Left lobe of liver (tissue), 2 donors: ENCODE measurements around the gene CRMP1. TPM values are rescaled to one million over a fixed set of nuclear protein-coding genes. Genes with fewer than 3 reads are reported as not detected.
A peak's percentile ranks its signal among the peaks of the same experiment; 100 is the strongest.

Source experiments
- ATAC-seq: fragments of 200-7000 bp; cut with Tn5 transposase; one replicate; pipeline ENCODE4 v1.9.1; 2020; ENCODE audit warnings: mild to moderate bottlenecking, moderate library complexity
- DNase-seq: peaks from one replicate; pipeline ENCODE4 v3.0.0-alpha.2; 2020; ENCODE audit warnings: low spot score
- total RNA-seq: library from RNA; stranded (reverse); gene quantifications from one replicate; pipeline ENCODE4 v1.2.1, GENCODE V29; 2021
- donor health status: DM: no; HTN: no; CAD: no; lungs with moderate emphysema.
- donor health status: DM: no; HTN: yes; CAD: no.

Gene CRMP1
- total RNA-seq, 1 donor from 2014 or later, result 0.13 TPM

DNA sequence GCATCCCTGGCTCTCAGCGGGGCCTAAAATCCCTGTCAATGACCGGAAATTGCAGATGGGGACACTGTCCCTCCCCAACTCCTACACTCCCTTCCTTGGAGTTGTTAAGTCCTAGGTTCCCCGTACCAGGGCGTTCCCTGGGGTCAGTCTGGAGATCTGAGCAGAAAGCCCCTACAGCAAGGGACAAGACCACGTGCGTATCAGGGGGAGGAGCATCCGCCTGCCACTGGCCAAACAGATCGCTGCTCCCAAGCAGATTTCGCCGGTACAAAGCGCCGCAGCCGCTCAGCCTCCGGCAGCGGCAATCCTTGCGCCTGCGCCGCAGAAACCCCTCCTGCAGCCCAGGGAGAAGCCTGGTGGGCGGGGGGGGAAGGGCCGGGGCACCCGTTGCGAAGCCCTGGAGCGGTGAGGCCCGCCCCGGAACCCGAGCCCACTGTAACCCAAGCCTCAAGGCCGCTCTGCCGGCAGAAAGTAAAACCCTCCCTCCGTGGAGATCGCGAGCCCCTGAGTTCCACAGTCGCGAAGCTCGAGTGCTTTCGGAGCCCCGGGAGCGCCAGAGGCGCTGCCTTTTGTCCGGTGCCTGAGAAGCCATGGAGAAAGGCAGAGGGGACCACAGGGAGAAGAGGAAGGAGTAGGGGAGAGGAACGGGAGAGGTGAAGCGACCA lies 2.7 kb downstream of the CRMP1 start:
- ATAC-seq (no peak), DNase-seq (no peak)

DNA sequence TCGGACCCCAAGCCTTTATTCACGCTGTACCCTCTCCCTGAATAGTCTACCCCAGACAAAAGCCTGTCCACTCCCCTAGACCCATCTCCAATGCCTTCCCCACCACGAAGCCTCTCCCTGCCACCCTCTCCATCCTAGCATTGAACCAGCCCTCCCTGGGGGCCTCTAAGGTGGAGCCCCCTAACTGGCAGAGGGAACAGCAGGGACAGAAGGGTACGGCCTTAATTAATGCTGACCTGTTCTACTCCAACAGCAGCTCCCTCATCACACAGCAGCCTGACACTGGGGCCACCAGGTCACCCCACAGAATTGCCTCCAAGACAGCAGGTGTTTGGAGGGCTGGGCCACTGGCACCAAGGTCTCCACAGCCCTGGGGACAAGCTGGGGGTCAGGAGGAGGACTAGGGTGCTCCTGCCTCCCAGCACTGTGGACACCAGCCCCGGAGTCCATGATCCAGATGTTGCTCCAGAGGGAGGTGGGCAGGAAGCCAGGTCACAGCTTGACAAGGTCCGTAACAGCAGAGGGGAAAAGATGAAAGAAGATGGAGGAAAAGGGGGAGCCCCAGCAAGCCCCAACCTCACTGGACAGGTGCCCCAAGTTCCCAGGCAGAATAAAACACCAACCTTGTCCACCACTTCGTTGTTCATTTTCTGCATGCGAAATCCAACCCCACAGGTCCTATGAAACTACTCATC lies 3.7 kb downstream of the CRMP1 start:
- no peak for ATAC-seq
- no peak for DNase-seq

DNA sequence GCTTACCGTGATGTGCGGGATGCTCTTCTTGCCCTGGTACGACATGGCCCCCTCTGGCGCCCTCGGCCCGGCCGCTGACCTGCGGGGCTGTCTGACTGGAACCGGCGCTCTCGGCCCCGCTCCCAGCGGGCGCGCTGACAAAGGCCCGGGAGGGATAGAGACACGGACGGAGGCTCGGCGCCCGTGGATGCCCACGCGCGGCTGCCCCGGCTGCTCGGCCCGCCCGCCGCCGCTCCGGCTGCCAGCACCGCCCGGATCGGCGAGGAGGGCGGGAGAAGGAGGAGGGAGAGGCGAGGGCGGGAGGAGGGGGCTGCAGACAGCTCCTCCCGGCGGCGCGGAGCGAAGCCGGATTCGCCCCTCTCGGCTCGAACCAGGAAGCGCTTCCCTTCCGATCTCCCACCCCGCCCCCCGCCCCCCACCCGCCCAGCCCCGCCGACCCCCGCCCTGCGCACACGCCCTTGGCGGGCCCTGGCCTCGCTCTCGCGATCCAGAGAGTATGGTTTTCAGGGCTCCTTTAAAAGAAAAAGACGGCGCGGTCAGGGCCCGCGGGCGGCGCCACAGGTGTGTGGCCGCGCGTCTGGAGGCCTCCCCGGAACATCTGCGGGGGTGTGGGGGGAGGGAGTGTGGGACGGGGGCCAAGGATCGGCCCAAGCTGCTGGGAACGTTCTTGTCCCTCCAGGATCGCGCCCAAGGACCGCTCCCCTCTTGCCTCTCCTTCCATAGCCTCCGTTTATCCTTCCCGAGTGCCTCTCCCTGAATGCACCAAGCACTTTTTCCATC lies 4.5 kb downstream of the CRMP1 start:
- DNase-seq (no peak), ATAC-seq (no peak)

DNA sequence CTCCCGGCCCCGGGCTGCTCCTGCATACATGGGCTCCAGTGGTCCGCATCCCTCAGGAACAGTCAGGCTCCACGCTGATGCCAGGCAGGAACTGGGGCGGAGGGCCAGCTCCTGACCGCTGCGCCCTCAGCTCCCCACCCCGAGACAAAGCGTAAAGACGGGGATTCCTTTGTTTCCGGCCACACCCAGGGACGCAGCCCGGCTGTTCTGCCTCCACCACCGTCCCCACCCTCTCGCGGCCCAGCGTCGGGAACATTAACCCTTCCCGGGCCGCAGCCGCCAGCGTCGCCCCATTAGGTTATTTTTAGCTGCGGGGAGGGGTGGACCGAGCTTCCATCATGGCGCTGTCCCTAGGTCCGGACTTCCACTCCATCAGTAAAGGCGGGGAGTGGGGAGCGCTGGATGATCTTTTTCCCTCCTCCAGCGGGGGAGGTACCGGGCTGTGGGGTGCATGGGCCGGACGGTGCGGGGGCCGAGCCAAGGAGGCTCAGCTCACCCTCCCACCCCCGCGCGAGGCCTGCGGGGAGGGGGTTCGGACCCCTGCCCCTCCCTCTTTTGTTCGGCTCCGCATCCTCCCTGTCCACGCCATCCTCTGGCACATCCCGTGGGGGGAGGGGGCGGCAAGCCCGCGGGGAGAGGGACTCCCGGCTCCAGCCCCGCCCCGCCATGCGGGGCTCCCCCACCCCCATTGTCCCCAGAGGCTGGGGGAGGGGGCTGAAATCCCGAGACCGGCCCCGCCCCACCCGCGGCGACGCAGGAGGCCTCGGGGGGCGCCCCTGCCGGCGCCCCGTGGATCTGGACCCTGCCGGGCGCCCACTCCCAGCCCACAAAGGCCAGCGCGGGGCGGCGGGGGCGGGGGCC lies 5.3 kb downstream of the CRMP1 start:
- no peak for ATAC-seq
- no peak for DNase-seq

DNA sequence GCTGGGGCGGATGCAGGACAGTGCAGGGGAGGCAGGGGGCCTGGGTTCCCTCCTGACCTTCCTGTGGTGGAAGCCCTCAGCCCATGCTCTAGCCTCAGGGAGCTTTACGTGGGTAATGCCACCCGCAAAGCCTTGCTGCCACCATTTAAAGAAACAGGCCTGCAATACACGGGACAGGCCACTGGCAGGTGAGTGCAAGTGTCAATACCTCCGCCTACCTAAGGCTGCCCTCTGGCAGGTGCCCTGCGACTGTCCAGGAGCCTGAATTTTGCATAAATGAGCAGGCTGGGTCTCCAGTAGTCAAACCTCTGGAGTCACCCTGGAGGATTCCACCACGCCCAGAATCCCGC lies 5.9 kb downstream of the CRMP1 start:
- ATAC-seq, result peak; percentile 25
- DNase-seq, result no peak

DNA sequence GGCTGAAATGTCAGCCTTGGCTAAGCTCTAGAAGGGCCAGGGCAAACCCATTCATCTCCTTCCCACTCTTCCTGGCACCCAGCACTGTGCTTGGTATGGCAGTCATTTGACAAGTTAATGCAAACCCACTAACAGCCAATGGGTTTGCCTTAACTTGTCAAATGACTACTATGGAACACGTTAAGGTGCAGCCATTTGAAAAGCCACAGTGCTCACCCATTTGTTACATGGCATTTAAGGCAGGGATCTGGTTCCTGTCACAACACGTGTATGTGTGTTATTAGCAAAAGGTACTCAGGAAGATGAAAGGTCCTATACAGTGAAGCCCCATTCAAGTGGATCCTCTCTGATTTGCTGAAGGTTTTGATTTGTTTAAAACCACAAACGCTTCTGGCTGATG lies 7.2 kb downstream of the CRMP1 start:
- no peak for ATAC-seq
- DNase-seq, result no peak

DNA sequence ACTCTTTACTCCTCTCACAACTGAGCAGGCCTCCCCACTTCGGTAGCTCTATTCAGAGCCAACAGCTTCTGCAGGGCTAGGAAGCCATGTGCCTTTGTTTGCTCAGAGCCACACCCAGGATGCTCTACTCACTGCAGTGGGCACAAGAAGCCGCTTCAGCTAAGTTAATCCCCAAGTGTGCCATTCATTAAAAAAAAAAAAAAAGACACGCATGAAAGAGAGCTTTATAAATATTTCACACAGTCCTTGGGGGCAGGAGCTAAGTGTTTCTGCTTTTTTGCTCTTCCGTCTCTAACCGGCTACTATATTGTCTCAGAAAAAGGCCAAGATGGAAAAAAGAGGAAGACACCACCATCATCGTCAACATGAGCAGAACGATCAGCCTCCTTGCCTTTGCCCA lies 8.1 kb downstream of the CRMP1 start:
- no peak for DNase-seq

DNA sequence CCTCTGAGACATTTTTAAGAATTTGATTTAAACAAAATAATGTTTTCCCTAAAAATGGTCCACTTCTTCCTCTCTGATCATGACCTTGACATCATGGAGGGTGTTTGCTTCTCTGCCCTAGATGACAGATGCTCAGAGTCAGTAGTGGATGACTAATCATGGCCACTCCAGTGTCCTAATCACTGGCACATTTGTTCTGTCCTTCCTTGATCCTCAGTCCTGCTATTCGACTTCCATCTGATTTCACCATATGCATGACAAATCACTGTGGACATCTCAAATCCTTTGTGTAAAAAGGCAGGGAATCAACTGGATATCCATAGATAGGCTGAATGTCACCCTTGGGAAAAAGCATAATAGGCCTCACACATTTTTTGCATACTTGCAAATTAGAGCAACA lies 9.0 kb downstream of the CRMP1 start:
- ATAC-seq, result no peak
- DNase-seq, result no peak

More for the DNA sequence above, 8.1 kb downstream of the CRMP1 start:
- ATAC-seq, result no peak

DNA sequence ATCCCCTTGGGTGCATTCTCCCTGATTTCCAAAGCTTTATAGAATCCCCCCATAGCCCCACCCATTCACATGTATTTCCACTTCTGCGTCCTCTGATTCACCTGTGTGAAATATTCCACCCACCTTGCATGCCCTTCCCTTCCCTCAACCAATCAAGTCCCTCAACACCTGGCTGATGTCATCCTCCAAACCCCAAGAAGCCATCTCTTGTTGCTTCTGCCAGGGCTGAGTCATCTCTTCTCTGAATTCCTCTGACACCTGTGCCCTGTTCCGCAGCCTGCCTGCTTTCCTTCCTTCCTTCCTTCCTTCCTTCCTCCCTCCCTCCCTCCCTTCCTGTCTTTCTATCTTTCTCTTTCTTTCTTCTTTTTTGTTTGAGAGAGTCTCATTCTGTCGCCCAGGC lies 9.9 kb downstream of the CRMP1 start:
- no peak for ATAC-seq
- no peak for DNase-seq

DNA sequence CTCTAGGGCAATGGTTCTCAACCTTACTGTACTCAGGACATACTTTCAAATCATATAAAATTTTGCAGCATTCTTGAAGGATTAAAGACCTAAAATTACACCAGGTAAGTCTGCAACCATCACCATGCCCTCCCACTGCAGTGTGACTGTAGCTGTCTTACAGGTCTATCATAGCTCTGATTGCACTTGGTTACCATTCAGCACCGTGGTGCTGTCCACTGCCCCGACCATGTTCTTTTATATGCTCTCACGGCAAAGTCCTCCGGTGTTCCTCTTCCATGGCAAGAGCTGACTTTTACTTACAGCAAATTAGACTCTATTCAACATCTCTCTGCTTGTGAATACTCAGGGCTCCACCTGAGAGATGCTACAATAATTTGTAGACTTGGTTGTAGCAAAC lies 11.5 kb downstream of the CRMP1 start:
- ATAC-seq, result no peak
- no peak for DNase-seq

DNA sequence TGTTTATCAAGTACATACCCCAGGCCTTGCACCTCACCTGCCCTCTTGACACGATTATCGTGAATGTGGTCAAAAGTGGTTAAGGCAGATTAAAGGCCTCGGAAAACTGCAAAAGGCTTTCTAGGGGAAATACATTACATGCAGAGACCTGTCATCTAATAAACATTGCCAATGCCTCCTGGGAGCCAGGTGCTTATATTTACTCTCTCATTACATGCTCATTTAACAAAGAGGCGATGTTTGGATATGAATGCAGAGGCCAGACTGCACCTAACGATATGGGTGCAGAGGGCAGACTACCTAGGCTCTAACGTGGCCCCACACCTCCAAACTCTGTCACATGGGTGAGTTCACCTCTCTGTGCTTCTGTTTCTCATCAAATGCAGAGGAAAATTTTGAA lies 14.5 kb downstream of the CRMP1 start:
- ATAC-seq (no peak), DNase-seq (no peak)

DNA sequence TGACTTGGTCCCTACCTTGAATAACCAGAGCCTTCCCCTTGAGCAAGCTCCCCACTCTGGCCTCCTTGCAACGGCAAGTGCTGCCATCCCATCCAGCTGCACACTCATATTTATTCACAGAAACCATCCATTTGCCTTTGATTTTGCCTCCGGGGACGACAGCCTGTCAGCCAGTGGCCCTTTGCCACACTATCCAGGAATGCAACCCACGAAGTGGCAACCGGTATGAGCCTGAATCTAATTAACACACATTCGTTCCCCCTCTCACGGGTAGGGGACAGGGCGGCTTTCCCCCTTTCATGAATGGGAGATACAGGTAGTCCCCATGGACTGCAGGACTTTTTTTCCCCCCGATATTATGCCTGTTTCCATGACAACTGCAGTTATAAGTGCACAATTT lies 15.5 kb downstream of the CRMP1 start:
- ATAC-seq, result no peak
- DNase-seq, result no peak

DNA sequence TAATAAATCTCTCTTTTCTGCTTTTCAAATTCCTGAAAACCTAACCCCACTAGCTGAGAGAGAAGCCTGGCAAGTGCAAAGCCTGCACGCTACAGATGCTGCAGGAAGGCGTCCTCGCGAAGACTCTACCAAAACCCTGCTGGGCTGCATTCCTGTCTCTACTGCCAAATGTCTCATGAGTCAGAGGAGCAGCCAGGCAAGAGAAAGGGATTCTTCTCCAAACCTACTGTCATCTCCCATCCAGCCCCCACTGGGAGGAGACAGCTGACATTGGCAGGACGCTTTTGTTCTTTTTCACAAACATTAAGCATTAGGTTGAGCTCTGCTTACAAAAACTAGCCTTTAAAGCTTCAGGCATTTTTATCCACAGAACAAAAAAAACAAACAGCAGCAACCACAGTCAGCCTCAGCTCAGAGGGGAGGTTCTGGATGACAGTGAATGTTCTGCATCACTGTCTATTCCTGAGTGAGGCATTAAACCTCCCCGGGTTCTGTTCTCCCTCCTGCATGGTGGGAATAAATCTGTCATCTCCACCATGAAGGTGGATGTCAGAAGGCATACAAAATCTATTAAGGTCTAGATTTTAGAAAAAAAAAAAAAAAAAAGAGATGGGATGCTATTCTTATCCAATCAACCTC lies 18.0 kb downstream of the CRMP1 start:
- no peak for ATAC-seq

DNA sequence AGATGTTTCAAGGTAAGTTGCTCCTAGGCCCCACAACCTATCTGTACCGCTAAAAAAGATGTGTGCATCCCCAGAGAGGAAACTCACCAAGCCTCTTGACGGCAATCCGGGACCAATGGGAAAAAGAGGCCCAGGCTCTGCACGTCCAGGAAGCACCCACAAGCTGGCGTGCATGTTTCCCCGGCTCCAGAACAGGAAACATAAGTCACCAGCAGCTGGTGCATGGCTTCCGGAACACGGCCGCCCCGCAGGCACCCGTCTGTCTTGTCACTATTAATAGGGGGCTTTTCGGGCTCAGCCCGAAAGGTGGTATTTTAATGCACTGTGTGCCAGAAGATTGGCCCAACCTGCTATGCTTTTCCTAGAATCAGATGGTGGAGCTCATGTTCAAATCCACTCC lies 22.2 kb downstream of the CRMP1 start:
- no peak for DNase-seq
- no peak for ATAC-seq

More for the DNA sequence above, 18.0 kb downstream of the CRMP1 start:
- no peak for DNase-seq

DNA sequence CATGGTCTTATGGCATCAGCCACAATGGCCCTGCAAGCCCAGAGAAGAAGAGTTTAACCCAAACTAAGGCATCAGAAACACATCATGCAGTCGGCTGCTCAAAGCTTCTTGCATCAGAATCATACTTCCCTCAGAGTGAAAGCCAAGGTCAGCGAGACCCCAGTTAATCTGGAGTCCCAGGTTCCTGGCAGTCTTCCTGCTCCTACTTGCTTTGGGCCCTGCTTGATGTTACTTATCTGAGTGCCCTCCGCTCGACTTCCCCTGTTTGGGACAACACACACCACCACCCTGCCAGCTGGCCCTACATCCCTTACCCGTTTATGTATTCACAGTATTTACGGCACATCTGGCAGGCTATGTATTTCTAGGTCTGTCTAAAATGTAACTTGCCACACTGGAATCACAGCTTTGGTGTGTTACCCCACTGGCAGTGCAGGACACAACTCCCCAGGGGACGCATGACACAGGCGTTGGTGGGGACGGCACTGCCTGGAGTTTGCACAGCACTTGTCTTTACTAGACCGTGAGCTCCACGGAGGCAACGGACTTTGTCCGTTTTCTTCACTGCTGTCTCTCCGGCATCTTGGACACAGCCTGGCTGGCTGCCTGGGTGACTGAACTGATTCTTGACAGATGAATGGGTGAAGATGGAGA lies 22.8 kb downstream of the CRMP1 start:
- DNase-seq, result no peak
- ATAC-seq, result no peak

DNA sequence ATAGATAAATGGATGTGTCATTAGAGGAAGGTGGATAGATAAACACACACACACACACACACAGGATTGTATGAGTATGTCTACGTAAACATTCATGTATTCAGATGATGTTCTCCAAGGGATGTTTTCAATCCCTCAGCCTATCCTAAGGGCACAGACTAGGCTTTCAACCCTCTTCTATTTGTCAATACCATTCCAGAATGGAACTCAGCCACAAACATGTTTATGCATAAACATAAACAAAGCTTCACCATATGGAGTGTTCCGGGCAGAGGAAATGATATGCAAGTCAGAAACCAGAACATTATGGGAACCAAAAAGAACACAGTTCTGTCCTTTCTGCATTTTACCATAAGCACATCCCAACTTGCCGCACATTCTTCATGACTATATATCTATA lies 25.0 kb downstream of the CRMP1 start:
- ATAC-seq (no peak), DNase-seq (no peak)

DNA sequence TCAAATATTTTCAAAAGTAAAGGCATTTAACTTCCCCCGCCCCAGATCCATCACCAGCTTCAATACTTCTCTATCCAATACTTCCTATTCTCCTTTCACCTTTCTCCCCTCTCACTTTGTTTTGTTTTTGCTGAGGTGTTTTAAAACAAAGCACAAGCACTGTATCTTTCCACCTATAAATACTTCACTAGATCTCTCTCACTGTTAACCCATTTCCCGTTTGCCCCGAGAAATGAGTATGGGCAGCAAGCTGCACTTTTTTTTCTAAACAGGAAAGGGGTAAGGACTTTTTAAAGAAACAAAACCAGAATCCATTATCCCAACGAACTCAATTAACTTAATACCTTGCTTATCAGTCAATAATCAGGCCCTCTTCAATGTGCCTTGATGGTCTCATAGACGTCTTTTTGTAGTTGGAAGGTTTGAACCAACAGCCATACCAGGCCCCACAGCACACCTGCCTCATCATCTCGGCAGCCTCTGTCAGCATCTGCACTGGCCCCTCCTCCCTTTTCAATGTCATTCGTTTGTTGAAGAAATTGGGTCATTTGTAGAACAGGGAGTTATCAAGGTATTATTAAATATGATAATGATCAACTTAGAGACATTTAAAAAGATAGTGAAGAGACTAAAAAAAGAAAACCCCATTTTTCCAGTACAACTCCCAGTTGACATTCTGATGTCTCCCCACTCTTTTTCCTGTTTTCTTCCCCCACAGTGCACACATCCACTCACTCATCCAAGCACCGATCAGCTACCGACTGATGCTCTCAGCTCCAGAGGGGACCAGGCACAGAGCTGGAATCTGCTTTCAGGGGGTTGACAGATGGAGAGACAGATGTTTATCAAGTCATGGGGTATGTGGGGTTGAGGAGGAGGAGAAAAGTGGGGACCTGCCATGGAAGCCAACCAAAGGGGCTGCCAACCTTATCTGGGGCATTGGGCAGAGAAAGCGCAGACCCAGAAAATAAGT lies 25.8 kb downstream of the CRMP1 start:
- DNase-seq, result no peak
- ATAC-seq, result no peak

DNA sequence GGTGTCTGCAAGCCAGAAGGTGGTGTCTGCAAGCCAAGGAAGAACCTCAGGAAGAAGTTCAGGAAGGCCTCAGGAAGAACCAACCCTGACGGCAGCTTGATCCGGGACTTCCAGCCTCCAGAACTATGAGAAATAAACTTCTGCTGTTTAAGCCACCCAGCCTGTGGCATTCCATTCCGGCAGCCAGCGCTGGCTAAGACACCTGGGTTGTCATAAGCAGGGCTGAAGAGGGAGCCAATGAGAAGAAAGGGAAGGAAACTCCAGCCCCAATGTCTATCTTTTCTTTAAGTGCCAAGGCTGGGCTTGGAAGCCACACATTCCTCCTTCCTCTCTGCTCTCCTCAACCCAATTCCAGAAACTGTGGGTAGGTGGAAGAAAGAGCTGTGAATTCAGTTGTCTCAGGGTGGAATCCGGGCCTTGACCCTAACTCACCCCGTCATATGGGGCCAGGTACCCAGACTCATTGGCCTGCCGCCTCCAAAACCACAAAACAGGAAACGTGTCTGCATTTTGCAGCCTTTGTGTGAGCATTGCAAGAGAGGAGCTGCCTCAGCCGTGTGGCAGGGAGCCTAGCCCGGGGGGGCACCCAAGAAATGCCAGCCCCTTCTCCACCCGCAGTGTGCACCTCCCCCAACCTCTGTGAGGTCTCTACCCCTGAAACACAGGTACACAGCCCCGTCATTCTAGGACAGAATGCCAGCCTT lies 26.8 kb downstream of the CRMP1 start:
- DNase-seq (no peak), ATAC-seq (no peak)
